DND-41 (cell line): ENCODE measurements around the gene PSMD3.

Experiments used
- EZH2 ChIP-seq: IDR thresholded peaks from 3 replicates; pipeline ENCODE4 v1.6.1; 2012; ENCODE audit warnings: borderline replicate concordance, low read depth, mild to moderate bottlenecking, moderate library complexity, low read length, inconsistent platforms; ENCODE audit not compliant: severe bottlenecking
- TF ChIP-seq, protein P1 (sequence below): IDR thresholded peaks from 2 replicates; pipeline ENCODE4 v1.5.1; 2012; ENCODE audit warnings: borderline replicate concordance, low read length, moderate library complexity, mild to moderate bottlenecking; ENCODE audit not compliant: poor library complexity, severe bottlenecking; ENCODE audit errors: extremely low read depth

DNA sequence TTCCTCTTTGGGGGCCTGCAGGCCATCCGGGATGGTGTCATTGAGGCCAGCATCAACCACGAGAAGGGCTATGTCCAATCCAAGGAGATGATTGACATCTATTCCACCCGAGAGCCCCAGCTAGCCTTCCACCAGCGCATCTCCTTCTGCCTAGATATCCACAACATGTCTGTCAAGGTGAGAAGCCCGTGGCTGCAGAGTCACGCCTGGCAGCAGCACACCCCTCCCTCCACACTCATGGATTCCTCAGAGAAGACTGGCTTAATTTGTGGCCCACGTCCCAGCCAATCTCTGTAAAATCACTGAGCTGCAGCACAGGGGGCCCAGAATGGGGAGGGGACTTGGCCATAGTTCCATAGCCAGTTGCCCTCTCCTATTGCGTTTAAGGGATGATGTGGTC is 15.6 kb downstream of the PSMD3 start:
- TF ChIP-seq, protein P1, sequence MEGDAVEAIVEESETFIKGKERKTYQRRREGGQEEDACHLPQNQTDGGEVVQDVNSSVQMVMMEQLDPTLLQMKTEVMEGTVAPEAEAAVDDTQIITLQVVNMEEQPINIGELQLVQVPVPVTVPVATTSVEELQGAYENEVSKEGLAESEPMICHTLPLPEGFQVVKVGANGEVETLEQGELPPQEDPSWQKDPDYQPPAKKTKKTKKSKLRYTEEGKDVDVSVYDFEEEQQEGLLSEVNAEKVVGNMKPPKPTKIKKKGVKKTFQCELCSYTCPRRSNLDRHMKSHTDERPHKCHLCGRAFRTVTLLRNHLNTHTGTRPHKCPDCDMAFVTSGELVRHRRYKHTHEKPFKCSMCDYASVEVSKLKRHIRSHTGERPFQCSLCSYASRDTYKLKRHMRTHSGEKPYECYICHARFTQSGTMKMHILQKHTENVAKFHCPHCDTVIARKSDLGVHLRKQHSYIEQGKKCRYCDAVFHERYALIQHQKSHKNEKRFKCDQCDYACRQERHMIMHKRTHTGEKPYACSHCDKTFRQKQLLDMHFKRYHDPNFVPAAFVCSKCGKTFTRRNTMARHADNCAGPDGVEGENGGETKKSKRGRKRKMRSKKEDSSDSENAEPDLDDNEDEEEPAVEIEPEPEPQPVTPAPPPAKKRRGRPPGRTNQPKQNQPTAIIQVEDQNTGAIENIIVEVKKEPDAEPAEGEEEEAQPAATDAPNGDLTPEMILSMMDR = no peak
- no peak for TF ChIP-seq EZH2
